NCI-H345 treated with DMSO at 0.1 percent for 48 hours (cell line): ENCODE measurements around the gene METTL3.
"Not testable (repeated sequence)": the region's sequence is repeated elsewhere in the genome, so short reads cannot be mapped to it uniquely, and the experiment has no call there.

ENCODE experiments used
- DNase-seq: peaks from one replicate; lab custom pipeline; 2025; ENCODE audit not compliant: unreplicated experiment; lab: John Stamatoyannopoulos, UW

METTL3 gene

GRCh38 chr14:21510735-21511657 is at the start of gene METTL3:
METTL3 (minus strand) TSS chr14:21511340; CDS start chr14:21511223, 117 bp downstream.
- DNase-seq, result peak; percentile 98

GRCh38 chr14:21558703-21559170 is 47.6 kb upstream of the METTL3 start:
- DNase-seq, result no peak

GRCh38 chr14:21557084-21557901 is 46.2 kb upstream of the METTL3 start:
- peak; percentile 79 for DNase-seq

GRCh38 chr14:21556378-21557083 is 45.4 kb upstream of the METTL3 start:
- no peak for DNase-seq

GRCh38 chr14:21553266-21553665 is 42.1 kb upstream of the METTL3 start:
- DNase-seq, result no peak

- DNase-seq, result not testable (repeated sequence)
Observed at GRCh38 chr14:21544588-21544987, 33.4 kb upstream of the METTL3 start.

- DNase-seq, result no peak
Observed at GRCh38 chr14:21543963-21544362, 32.8 kb upstream of the METTL3 start.

- DNase-seq, result no peak
Observed at GRCh38 chr14:21543521-21543960, 32.4 kb upstream of the METTL3 start.

- DNase-seq, result no peak
Observed at GRCh38 chr14:21541413-21542074, 30.4 kb upstream of the METTL3 start.

GRCh38 chr14:21539189-21539940 is 28.2 kb upstream of the METTL3 start:
- no peak for DNase-seq

- no peak for DNase-seq
Observed at GRCh38 chr14:21537090-21537424, 25.9 kb upstream of the METTL3 start.

GRCh38 chr14:21536418-21537089 is 25.4 kb upstream of the METTL3 start:
- no peak for DNase-seq

- DNase-seq, result no peak
Observed at GRCh38 chr14:21535545-21536417, 24.6 kb upstream of the METTL3 start.

- DNase-seq, result no peak
Observed at GRCh38 chr14:21534576-21534975, 23.4 kb upstream of the METTL3 start.

- DNase-seq, result no peak
Observed at GRCh38 chr14:21533294-21533693, 22.2 kb upstream of the METTL3 start.

- DNase-seq, result no peak
Observed at GRCh38 chr14:21529515-21529914, 18.4 kb upstream of the METTL3 start.

GRCh38 chr14:21528381-21529348 is 17.5 kb upstream of the METTL3 start:
- no peak for DNase-seq
